Activated T-cell treated with anti-CD3 and anti-CD28 coated beads, Interleukin-2, amount 50 U/mL, for 1 hour (primary cell): ENCODE results near the gene NOD2.
A peak's percentile ranks its signal among the peaks of the same experiment; 100 is the strongest.

Experiments
- DNase-seq: peaks from one replicate; pipeline ENCODE4 v3.0.0-alpha.2; 2020

The NOD2 gene

GRCh38 chr16:50718061-50718760 is 24.8 kb downstream of the NOD2 start:
- DNase-seq = no peak

GRCh38 chr16:50718761-50719400 is 25.5 kb downstream of the NOD2 start:
- DNase-seq = no peak

- no peak for DNase-seq
These were observed 26.3 kb downstream of the NOD2 start for GRCh38 chr16:50719401-50720337.

- DNase-seq = no peak
These were observed 28.4 kb downstream of the NOD2 start for GRCh38 chr16:50721549-50722404.

- no peak for DNase-seq
These were observed 29.0 kb downstream of the NOD2 start for GRCh38 chr16:50722405-50722737.

- DNase-seq = no peak
These were observed 29.6 kb downstream of the NOD2 start for GRCh38 chr16:50722960-50723359.

GRCh38 chr16:50724306-50724705 is 30.9 kb downstream of the NOD2 start:
- DNase-seq = no peak

- DNase-seq = no peak
These were observed 38.0 kb downstream of the NOD2 start for GRCh38 chr16:50731130-50731988.

- no peak for DNase-seq
These were observed 38.8 kb downstream of the NOD2 start for GRCh38 chr16:50731989-50732832.

- DNase-seq = no peak
These were observed 40.1 kb downstream of the NOD2 start for GRCh38 chr16:50733468-50733867.

- no peak for DNase-seq
These were observed 42.3 kb downstream of the NOD2 start for GRCh38 chr16:50735629-50736122.

GRCh38 chr16:50736448-50736847 is 43.0 kb downstream of the NOD2 start:
- DNase-seq = no peak

GRCh38 chr16:50737420-50737959 is 44.1 kb downstream of the NOD2 start:
- no peak for DNase-seq

GRCh38 chr16:50739031-50739430 is 45.6 kb downstream of the NOD2 start:
- no peak for DNase-seq

GRCh38 chr16:50740736-50741135 is 47.3 kb downstream of the NOD2 start:
- DNase-seq = no peak

- DNase-seq = no peak
These were observed 47.9 kb downstream of the NOD2 start for GRCh38 chr16:50741225-50741780.

- peak; percentile 98 for DNase-seq
These were observed 48.6 kb downstream of the NOD2 start, which contains the start of gene CYLD for GRCh38 chr16:50741781-50742575. Gene CYLD (plus strand): TSS chr16:50742086. CDS start chr16:50749699, 7,613 bp downstream.

GRCh38 chr16:50742576-50743200 is 49.3 kb downstream of the NOD2 start:
- DNase-seq = no peak
